NCI-H1694 treated with DMSO at 0.1 percent for 48 hours (cell line): ENCODE measurements around the gene PPP2R2C.

Experiments used
- DNase-seq: peaks from one replicate; lab custom pipeline; 2025; lab: John Stamatoyannopoulos, UW

Gene PPP2R2C

DNA sequence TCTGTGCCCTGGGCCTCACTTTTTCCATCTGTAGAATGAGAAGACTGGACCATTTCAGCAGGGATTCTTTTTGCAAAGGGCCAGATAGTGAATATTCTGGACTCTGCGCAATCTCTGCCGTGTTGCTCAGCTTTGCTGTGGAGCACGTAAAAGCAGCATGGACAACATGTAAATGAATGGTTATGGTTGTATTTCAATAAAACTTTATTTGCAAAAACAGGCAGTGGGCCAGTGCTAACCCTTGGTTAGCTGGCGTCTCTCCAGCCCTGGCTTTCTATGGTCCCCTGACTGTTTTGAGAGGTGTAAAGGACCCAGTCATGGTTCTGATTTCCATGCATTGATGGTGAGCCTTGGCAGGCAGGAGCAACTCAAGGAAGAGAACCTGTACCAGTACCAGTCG lies 184.1 kb downstream of the PPP2R2C start:
- no peak for DNase-seq

DNA sequence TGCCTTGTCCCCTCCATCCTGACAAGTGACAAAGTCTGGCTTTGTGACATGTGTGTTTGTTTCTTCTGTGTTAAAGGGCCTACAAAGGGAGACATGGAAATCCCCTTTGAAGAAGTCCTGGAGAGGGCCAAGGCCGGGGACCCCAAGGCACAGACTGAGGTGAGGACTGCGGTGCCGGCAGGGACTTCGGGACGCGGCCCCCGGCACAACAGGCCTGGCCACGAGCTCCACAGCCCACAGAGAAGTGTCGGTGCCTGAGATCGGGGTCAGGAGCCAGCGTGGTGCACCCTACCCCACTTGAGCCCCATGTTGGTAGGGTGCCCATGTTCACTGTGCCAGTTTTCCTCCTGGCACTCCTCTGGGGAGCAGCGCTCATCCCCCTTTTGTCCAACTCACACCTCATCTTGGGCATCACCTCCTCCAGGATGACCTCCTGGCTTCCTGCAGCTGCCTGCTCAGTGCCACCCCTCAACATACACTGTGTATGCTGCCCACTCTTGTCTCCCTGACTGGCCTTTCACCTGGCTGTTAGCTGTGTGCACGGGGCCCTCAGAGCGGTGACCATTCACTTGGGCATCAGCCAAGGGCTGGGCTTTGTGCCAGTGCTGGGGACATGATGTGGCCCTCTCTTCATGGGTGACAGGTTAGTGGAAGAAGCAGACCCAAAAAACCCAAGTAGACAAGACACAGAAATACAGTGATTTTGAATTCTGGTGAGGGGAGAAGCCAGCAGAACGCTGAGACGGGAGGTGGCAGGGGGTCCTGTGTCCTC lies 185.2 kb downstream of the PPP2R2C start:
- no peak for DNase-seq

DNA sequence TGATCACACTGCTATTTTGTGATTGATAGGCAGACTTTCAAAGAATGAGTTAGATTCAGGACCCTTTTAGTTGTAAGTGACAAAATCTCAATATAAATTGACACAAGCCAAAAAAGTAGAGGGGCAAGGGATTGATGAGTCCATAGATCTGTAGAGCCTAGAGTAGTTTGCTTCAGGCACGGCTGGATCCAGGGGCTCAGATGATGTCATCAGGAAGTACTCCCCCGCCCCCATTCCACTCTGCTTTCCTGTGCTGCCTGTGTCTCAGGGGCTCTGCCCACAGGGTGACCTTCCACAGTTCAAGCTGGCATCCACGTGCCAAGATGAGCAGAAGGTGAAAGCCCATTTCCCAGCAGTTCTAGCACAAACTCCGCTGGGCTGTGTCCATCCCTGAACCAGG lies 189.1 kb downstream of the PPP2R2C start:
- DNase-seq: no peak

DNA sequence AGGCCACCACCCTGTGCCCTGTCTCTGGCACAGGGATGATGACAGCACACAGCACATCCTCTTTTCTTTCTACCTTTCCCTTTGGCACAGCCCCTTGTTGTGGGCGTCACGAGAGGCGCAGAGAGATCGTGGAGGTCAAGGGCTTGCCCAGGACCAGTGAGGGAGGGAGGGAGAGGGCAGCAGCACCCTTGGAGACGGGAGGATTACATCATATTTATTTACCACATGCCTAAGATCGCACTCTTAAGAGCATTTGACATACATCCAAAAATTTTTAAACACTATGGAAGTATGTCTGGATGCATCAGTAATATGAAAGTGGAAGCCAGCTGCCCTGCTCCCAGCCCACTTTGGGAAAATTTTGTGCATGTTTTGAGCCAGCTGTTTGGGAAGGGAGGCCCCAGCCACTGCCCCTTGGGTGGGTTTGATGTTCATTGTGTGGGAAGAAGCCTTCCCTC lies 190.1 kb downstream of the PPP2R2C start:
- no peak for DNase-seq

DNA sequence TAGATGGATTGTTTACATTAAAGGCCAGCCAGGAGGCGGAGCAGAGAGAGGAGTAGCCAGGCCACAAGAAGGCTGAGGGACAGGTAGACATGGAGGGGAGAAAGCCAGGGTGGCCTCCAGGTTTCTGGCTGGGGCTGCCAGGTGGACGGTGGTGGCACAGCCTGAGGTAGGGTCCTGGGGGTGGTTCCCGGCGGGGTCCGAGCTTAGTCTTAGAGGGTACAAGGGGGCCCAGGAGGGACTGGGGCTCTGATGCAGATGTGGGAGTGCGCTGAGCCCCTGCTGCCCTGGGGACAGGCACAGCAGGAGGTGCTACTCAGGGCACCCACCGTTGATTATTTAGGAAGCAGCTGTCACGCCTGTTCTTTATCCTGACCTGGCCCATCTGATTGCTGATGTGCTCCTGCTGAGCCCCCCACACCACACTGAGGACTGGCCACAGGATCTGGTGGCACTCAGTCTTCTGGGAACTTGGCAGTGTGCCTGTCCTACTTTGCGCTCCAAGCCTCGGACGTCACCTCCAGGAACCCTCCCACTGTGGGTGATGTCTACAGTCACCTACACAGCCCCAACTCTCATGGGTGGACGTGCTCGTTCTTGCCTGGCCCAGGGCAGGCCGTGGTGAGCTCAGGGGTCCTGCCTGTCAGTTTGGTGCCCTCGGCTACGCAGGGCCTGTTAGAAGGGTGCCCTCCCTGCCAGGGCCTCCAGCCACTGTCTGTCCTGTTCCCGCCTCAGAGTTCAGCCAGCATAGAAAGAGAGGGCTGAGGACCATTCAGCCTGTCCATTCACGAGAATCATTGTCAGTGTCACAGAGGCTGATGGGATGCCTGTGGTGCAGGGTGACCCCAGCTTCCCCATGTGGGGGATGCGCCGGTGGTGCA lies 190.7 kb downstream of the PPP2R2C start:
- DNase-seq: no peak

DNA sequence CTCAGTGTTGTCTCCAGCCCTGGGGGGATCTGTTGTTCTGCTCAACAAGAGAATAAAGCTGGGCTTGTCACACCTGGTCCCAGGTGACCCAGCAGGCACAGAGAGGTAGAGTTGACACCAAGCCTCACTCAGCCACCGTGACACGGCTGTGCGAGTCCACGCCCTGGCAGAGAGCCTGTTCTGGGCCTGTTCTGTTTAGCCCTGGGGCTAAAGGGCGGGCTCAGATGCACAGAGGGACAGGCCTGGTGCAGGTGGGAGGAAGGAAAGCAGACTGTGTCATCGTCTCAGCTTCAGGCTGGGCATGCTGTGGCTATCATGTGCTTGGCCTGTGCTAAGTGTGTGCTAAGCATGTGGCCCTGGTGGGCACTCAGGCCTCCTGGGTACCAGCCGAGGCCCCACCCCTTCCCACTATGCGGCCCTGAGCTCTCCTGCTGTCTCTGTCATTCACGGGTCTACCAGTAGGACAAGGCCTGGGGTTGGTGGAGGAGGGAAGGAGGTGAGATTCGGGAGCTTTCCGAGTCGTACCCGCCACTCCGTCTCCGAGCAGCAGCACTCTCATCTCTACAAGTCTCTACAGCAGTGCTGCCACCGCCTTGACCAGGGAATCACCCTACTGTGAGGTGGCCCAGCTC lies 191.9 kb downstream of the PPP2R2C start:
- no peak for DNase-seq

DNA sequence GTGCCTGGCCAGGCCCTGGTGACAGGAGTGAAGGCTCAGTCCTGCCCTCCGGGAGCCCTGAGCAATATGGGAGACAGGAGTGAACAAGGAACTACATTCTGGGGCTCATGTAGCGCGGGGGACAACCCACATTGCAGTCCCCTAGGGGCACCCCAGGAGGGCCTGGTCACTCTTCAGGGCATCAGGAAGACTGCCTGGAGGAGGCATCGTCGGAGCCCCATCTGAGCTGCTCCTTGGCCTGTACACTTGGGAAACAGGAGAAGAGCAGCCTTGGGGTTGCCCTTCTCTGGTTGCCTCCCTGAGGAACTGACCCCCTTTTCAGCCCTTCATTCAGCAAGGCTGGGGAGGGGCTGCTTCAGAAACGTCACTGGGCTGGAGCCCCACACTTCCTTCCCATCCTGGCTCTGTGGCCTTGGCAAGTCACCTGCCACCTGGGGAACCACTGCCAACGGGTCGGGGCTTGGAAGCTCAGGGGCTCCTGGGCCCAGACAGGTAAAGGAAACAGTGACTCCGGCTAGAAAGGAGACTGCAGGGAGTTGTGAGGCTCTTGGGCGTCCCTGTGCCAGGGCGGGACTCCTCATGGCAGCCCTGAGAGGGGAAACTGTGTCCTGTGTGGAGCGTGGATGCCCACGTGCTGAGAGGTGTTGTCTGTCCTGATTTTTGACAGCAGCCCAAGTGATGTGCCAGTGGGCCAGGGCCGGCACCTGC lies 192.7 kb downstream of the PPP2R2C start:
- DNase-seq: no peak

DNA sequence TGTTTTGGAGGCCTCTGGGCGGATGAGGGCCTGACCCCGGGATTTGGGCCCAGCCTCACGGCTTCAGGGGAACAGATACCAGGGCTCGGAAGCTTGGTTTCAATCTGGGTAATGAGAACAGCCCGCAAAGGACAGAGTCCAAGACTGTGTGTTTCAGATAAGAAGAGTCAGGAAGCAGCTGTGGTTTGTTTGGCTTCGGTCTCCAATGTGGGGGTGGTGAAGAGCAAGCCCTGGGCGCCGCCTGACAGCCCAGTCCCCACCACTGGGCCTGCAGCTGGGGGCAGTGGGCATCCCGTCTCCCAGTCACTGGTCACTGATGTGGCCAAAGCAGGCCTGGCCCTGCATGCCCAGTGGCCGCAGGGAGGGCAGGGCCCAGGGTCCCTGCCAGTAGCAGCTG lies 193.6 kb downstream of the PPP2R2C start:
- DNase-seq: no peak

DNA sequence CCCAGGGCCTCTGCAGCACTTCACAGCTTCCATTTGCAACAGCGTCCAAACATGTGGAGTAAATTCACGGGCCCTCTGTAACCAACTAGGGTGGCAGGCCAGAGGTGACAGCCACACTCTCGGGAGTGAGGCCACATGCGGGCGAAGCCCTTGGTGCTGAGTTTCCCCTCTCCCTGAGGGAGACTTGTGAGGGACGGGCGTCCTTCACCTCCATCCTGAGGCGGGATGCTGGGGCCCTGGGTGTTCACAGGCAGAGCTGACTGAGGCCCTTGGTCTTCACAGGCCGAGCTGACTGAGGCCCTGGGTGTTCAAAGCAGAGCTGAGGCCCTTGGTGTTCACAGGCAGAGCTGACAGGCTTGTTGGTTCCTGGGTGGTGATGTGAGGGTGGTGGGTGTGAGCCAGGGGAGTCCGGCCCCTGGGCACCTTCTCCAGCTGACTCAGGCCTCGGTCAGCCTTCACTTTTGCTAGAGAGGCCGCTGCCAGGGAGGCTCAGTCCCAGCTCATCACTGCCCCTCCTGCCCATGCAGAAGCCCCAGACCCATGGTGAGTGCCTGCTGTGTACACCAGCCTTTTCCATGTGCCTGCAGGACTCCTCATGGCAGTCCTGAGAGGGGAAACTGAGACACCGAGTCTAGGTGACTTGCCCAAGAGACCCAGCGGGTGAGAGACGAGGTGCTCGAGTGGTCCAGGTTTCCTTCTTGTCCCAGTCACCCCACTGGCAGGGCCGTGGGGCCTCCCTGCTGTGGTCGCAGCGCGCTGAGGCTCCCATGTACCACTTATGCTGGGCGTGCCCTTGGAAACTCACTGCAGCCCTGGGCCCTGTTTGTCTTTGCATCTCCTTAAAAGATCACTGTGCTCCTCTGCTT lies 194.2 kb downstream of the PPP2R2C start:
- no peak for DNase-seq

DNA sequence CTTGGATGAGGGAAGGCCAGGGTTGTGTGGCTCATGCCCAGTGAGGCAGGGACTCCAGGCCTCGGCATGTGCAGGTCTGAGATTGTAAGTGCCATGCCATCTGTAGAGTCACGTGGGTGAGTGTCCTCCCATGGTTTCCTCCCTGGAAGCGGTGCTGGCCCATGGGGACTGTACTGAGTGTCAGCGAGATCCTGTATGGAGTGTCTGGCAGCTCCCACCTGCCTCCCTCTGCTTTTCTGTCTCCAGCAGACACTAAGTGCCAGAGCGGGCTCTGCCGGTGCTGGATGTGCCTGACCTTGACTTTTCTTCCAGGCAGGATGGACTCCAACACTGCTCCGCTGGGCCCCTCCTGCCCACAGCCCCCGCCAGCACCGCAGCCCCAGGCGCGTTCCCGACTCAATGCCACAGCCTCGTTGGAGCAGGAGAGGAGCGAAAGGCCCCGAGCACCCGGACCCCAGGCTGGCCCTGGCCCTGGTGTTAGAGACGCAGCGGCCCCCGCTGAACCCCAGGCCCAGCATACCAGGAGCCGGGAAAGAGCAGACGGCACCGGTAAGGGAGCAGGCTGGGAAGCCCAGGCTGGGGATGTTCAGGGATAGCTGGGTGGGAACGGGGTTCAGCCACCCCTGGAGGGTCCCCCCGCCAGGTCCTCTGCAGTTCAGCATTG lies 195.1 kb downstream of the PPP2R2C start:
- no peak for DNase-seq

DNA sequence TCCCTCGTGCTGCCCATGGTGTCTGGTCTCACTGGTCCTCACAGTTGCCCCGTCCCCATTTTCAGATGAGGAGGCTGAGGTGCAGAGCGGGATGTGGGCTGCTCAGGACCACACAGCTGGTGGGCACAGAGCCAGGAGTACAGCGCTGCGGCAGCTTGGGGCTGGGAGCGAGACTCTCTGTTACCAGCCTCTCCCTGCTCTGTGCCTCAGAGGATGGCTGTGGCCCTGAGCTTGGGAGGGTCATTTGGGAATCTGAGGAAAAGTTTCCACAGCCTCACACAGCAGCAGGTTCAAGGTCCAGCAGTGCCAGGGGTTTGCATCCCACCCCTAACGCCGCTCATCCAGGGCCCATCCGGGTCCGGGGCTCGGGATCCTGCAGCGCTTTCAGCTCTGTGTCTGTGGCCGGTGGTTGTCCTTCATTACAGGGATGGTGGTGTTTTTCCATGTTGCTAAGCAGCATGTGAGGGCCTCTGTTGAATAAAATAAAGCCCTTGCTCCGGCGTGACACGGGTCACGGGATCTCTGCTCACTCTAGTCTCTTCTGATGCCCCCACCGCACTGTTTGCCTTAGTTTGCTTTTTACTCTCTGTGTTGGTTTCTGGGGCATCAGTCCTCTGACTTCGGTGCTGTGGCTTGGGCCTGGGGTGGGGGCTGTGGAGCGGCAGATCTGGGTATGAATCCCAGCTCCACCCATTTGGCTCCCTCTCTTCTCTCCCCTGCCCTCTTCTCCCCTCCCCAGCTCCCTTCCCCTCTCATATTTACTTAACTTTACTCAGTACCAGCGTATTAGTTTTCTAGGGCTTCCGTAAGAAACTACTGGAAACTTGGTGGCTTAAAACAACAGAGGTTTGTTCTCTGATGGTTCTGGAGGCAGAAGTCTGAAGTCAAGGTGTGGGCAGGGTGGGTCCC lies 196.3 kb downstream of the PPP2R2C start:
- DNase-seq: no peak

DNA sequence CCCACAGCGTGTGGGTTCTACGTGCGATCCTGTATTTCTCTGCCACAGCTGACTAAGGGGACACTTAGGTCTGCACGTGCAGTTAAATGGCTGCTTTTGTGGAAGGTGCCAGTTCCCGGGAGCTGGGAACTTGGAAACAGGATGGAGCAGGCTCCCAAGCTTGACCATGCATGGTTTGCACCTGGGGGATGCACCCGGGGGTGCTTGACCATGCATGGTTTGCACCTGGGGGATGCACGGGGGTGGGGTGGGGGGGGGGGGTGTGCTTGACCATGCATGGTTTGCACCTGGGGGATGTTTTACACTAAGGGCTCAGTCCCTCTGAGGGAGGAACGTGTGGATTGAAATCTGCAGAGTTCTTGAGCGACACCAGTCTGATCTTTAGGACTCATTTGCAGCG lies 197.1 kb downstream of the PPP2R2C start:
- no peak for DNase-seq

DNA sequence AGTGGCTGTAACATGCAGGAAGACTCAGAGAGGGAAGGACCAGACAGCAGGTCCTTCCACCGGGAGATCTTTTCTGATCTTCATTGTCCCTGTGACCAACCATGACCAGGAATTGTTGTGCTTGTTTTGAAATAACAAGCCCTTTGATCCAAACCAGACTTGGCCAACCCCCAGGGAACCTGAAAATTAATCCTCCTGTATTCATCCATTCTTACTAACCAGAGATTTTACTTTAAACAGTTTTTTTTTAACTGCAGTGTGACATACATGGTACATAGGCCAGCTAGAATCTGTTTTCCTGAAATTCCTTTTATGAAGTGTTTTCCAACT lies 198.8 kb downstream of the PPP2R2C start:
- DNase-seq: no peak

DNA sequence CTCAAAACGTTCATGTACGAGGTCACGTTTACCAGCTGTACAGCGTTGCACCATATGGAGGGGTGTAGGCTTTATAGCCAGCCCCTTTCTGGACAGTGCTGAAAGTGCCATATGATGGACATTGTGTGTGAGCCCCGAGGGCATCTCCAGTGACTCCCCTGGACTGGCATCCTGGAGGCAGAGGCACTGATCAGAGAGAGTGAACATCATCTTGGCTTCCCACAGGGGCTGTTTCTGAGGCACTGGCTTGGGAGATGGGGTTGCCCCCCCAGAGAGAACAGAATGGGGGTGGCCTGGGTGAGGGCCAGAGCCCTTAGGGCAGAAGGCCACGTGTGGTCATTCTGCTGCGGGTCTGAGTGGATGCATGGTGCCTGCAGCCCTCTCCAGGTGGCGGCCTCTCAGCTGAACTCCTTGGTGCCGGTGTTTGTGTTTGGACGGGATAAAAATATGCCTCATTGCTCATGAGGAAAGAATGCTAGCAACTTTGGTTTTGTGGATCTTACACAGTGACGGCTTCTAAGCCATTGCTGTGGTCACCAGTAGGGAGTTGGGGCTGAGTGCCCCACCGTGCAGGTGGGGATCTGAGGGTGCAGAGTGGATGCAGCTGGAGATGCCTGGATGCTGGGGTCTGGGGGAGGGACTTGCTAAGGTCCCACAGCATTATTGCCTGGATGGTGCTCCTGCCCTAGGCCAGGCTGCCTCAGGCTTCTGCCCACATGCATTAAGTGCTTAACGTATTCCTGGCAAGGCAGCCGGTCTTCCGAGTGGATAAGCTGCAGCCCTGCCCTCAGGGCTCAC lies 199.4 kb downstream of the PPP2R2C start:
- no peak for DNase-seq

DNA sequence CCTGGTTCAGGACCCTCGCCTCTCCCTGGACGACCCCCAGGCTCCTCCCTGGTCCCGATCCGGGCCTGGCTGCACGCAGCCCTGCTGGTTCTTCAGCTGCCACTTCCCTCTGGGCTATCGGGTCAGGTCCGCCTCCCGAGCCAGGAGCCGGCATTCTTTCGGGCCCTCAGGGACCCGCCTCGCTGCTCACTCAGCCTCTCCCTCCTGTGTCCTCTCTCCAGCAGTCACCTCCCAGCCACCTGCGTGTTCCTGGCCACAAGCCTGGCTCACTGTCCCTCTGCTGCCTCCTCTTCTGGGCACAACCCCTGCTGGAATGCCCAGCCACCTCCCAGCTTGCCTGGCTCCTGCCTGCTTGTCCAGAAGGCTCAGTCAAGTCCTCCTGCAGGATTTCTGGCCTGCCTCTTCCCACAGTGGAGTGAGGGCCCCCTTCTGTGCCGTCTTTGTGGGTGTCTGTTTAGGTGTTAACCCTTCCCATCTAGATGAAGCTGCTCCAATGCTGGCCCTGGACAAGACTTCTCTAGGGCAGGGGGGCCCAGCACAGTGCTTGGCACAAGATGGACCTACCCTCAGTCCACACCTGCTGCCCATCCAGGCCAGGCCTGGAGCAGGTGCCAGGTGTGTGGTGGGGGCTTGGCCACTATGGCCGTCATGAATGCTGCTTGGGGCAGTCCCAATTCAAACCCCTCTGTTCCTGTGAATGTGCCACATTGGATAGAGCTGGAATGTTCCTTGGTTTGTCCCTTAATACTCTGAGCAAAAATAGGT lies 200.5 kb downstream of the PPP2R2C start:
- no peak for DNase-seq

DNA sequence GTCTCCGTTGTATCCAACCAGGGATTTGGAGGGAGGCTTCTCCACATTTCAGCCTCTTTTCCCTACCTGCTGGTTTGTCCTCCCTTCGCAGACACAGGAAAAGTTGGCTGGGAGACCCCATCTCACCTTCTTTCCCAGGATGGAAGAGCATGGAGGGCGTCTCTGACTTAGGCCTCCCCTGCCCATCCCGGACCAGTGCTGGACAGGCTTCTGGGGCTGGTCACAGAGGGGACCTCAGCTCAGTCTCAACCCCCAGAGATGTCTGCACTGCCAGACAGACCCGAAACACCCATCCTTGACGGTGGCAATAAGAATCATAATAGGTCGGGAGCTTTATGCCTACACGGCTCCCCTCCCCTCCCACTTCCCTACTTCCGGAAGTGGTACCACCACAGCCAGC lies 201.2 kb downstream of the PPP2R2C start:
- DNase-seq: no peak

DNA sequence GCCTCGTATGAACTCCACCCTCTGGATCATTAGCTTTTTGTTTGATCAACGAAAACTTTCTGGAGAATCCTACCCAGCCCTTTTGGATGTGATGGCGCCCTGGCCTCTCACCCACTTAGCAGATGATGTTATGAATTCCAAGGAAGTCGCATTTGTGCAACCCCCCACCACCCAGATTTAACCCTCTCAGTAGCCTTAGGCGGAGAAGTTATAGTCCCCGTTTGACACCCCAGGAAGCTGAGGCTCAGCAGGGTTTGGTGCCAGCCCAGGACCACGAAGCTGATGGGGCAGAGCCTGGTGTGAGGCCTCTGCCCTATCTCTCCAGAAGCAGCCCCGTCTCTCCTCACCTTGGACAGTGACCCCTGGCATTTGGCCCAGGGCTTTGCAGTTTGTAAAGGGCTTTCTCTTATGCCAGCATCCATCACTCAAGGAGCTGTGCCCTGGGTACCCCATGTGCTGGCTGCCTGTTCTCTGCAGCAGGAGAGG lies 201.7 kb downstream of the PPP2R2C start:
- no peak for DNase-seq
